Endothelial cell of umbilical vein (primary cell): ENCODE results near the gene PARD6G. TPM values are rescaled to one million over a fixed set of nuclear protein-coding genes. Genes with fewer than 3 reads are reported as not detected.

Experiments used
- BruUV-seq: library from RNA; stranded (reverse); fragments of 400-500 nt; replicated peaks from 2 replicates; lab custom pipeline; 2021; lab: Mats Ljungman, UMichigan
- CTCF ChIA-PET: fragments of 300-600, 350-600 bp; sonication (Branson Sonifier 250); formaldehyde crosslinking; loops from one replicate; lab custom pipeline; 2021; ENCODE audit warnings: antibody characterized with exemption, inconsistent platforms; lab: Charles Lee
- POLR2A ChIA-PET: fragments of 300-600, 350-600 bp; sonication (Branson Sonifier 250); formaldehyde crosslinking; loops from one replicate; lab custom pipeline; 2021; ENCODE audit warnings: antibody characterized with exemption, inconsistent platforms; lab: Charles Lee
- DNase-seq: peaks from one replicate; pipeline ENCODE4 v3.0.0-alpha.2; 2011; ENCODE audit warnings: low read depth, low spot score
- FAIRE-seq: peaks from 2 replicates; lab custom pipeline; 2011; peaks lifted over from hg19 to GRCh38; lab: Jason Lieb, UNC
- H2AFZ ChIP-seq: 2 replicates; pipeline ENCODE4 v1.6.0; 2012; ENCODE audit warnings: low read depth, low read length, control low read depth, inconsistent platforms
- H3K27ac ChIP-seq: 2 replicates; pipeline ENCODE4 v1.5.1; 2011; ENCODE audit warnings: low read depth, mild to moderate bottlenecking, control low read depth, low read length, moderate library complexity; ENCODE audit not compliant: insufficient read depth
- H3K27me3 ChIP-seq, 2 experiments: 2 replicates each; pipeline versions ENCODE4 v1.6.0 to v1.6.1; 2011; ENCODE audit warnings: low read length in 2 of 2, mixed read lengths in 1 of 2; ENCODE audit not compliant: control insufficient read depth in 2 of 2, insufficient read depth in 2 of 2
- H3K36me3 ChIP-seq, 2 experiments: 2 replicates in 1 of 2; 3 replicates in 1 of 2; pipeline ENCODE4 v1.5.1; 2011; ENCODE audit warnings: low read length in 2 of 2, mild to moderate bottlenecking in 1 of 2, moderate library complexity in 1 of 2; ENCODE audit not compliant: control insufficient read depth in 2 of 2, insufficient read depth in 2 of 2; ENCODE audit errors: extremely low read depth in 1 of 2
- H3K4me1 ChIP-seq: 3 replicates; pipeline ENCODE4 v1.5.1; 2011; ENCODE audit warnings: mild to moderate bottlenecking, low read length; ENCODE audit not compliant: control insufficient read depth, insufficient read depth; ENCODE audit errors: extremely low read depth
- H3K4me2 ChIP-seq: 2 replicates; pipeline ENCODE4 v1.6.1; 2011; ENCODE audit warnings: low read length, control low read depth, mixed read lengths; ENCODE audit not compliant: insufficient read depth
- H3K4me3 ChIP-seq, 3 experiments: fragments of 200-600 bp in 1 of 3; sonication (generic), shearing (Covaris generic) in 1 of 3; replicated peaks in 1 of 3; 2 replicates each; pipeline ENCODE4 v1.5.1; 2011 to 2016; ENCODE audit warnings: control low read depth in 3 of 3, low read length in 3 of 3, mild to moderate bottlenecking in 2 of 3, inconsistent platforms in 1 of 3, low read depth in 1 of 3, moderate library complexity in 1 of 3; ENCODE audit not compliant: insufficient read depth in 1 of 3
- H3K79me2 ChIP-seq: 2 replicates; pipeline ENCODE4 v1.6.0; 2012; ENCODE audit warnings: low read length, inconsistent platforms; ENCODE audit not compliant: control insufficient read depth, insufficient read depth
- H3K9ac ChIP-seq: replicated peaks from 2 replicates; pipeline ENCODE3; 2011; ENCODE audit warnings: low read length, control low read depth; ENCODE audit not compliant: insufficient read depth; ENCODE audit errors: extremely low read depth
- H3K9me1 ChIP-seq: replicated peaks from 3 replicates; pipeline ENCODE4 v1.6.0; 2011; ENCODE audit warnings: mild to moderate bottlenecking, low read length; ENCODE audit not compliant: control insufficient read depth, insufficient read depth; ENCODE audit errors: extremely low read depth
- H3K9me3 ChIP-seq: replicated peaks from 2 replicates; pipeline ENCODE4 v1.5.1; 2012; ENCODE audit warnings: low read length, inconsistent platforms; ENCODE audit not compliant: control insufficient read depth, insufficient read depth
- H4K20me1 ChIP-seq: replicated peaks from 2 replicates; pipeline ENCODE3; 2011; ENCODE audit warnings: mild to moderate bottlenecking, low read length; ENCODE audit not compliant: control insufficient read depth, insufficient read depth; ENCODE audit errors: extremely low read depth
- CTCF ChIP-seq, 2 donors: IDR thresholded peaks; 1 replicate in 1 of 2; 2 replicates in 1 of 2; pipeline ENCODE4 v1.5.1; 2011; ENCODE audit warnings: low read length in 2 of 2, mild to moderate bottlenecking in 2 of 2, moderate library complexity in 2 of 2, control low read depth in 1 of 2, inconsistent platforms in 1 of 2, low read depth in 1 of 2; ENCODE audit not compliant: insufficient read depth in 1 of 2; ENCODE audit errors: extremely low read depth in 1 of 2
- EZH2 ChIP-seq: IDR thresholded peaks from 2 replicates; pipeline ENCODE4 v1.6.1; 2012; ENCODE audit warnings: borderline replicate concordance, low read depth, mild to moderate bottlenecking, moderate library complexity, low read length, inconsistent platforms; ENCODE audit not compliant: severe bottlenecking
- FOS ChIP-seq: IDR thresholded peaks from 2 replicates; pipeline ENCODE4 v1.6.1; 2011; ENCODE audit warnings: mild to moderate bottlenecking, low read length, moderate library complexity, borderline replicate concordance; ENCODE audit not compliant: insufficient read depth
- GATA2 ChIP-seq: IDR thresholded peaks from 2 replicates; pipeline ENCODE4 v1.7.0; 2011; ENCODE audit warnings: low read depth, mild to moderate bottlenecking, moderate library complexity, mixed read lengths, low read length; ENCODE audit not compliant: insufficient read length, insufficient read depth
- JUN ChIP-seq: IDR thresholded peaks from 2 replicates; pipeline ENCODE4 v1.6.1; 2011; ENCODE audit warnings: borderline replicate concordance, low read depth; ENCODE audit not compliant: insufficient read length, insufficient read depth
- MAX ChIP-seq: IDR thresholded peaks from 2 replicates; pipeline ENCODE4 v1.6.1; 2011; ENCODE audit not compliant: insufficient read depth, insufficient read length
- MYC ChIP-seq: IDR thresholded peaks from one replicate; pipeline ENCODE4 v1.6.1; 2011; ENCODE audit warnings: mild to moderate bottlenecking, low read depth, low read length
- POLR2A ChIP-seq: IDR thresholded peaks from 2 replicates; pipeline ENCODE4 v1.6.1; 2012; ENCODE audit warnings: low read depth, mild to moderate bottlenecking, control low read depth, low read length
- POLR2AphosphoS5 ChIP-seq: IDR thresholded peaks from 2 replicates; pipeline ENCODE4 v1.6.1; 2012; ENCODE audit warnings: low read depth, mild to moderate bottlenecking, control low read depth, low read length, moderate library complexity; ENCODE audit not compliant: insufficient read depth
- dilution Hi-C: fragments of 300-500 bp; cut with MboI; formaldehyde crosslinking; loops from one replicate; pipeline ENCODE4 v1.15.0; 2019; ENCODE audit warnings: low sequenced_read_pairs; ENCODE audit not compliant: extremely low pct_ligation_motif_present
- intact Hi-C: fragments of 100-400 bp; cut with micrococcal nuclease; formaldehyde crosslinking; loops from one replicate; pipeline ENCODE4 v1.10.0; 2022
- polyA plus RNA-seq, 4 experiments: library from polyadenylated mRNA; depleted of rRNA in 3 of 4; stranded (reverse) in 3 of 4; unstranded in 1 of 4; fragments of >200 nt; gene quantifications; 2 replicates each; pipeline versions ENCODE4 v1.2.1 to v1.2.3, GENCODE V29; 2011 to 2012; ENCODE audit warnings: missing spikeins in 1 of 4
- total RNA-seq: library from RNA; stranded (reverse); gene quantifications from 2 replicates; pipeline ENCODE4 v1.2.3, GENCODE V29; 2021

PARD6G gene
- total and polyA plus RNA-seq, 2 donors (not counting 3 experiments of a cell fraction or from before 2014, with no cell fraction given) = 1.2 to 1.8 TPM

GRCh38 chr18:80178935-80179818 lies 68.1 kb downstream of the PARD6G start:
- intact Hi-C loops = no loop called here
- no peaks in the 10 kb centered on the region for H3K36me3 ChIP-seq

More at GRCh38 chr18:80178935-80179818, 68.1 kb downstream of the PARD6G start:
- no peaks in the 10 kb centered on the region for H3K9me3 ChIP-seq
- FAIRE-seq (no peak), DNase-seq (no peak)
- no TSS peak for BruUV-seq
- no peak overlapping the region for H2AFZ ChIP-seq
- no peaks in the 10 kb centered on the region for H4K20me1 ChIP-seq
- H3K9ac ChIP-seq = no peak overlapping the region
- H3K9me1 ChIP-seq = no peaks in the 10 kb centered on the region
- no peaks in the 10 kb centered on the region for H3K27me3 ChIP-seq
- H3K4me1 ChIP-seq = no peaks in the 10 kb centered on the region
- CTCF ChIA-PET = interaction anchor here (1.3 kb wide), 1 partner anchor 8 kb away, joined by 7 read pairs; no protein-coding TSS in a partner anchor
- no peak overlapping the region for H3K27ac ChIP-seq
- no peak overlapping the region for H3K4me3 ChIP-seq
- dilution Hi-C loops = no loop called here
- no peak overlapping the region for H3K4me2 ChIP-seq
- POLR2A ChIA-PET = no interaction called here
- H3K79me2 ChIP-seq = no peaks in the 10 kb centered on the region
- TF ChIP-seq CTCF (IDR thresholded peaks at IDR 0.05; ENCODE audit: extremely low read depth in 1 of 2, insufficient read depth in 1 of 2, low read depth in 1 of 2, low read length in 2 of 2) = no peak
- TF ChIP-seq EZH2 = no peak
- TF ChIP-seq MAX = no peak
- no peak for TF ChIP-seq GATA2
- TF ChIP-seq MYC = no peak
- no peak for TF ChIP-seq JUN
- TF ChIP-seq POLR2AphosphoS5 = no peak
- no peak for TF ChIP-seq FOS
- no peak for TF ChIP-seq POLR2A
